Measurements from ENCODE around the gene ARFGAP3. TPM values are rescaled to one million over a fixed set of nuclear protein-coding genes. Genes with fewer than 3 reads are reported as not detected.

ARFGAP3 gene
- total RNA-seq, 1 donor from 2014 or later: 59.5 TPM

DNA sequence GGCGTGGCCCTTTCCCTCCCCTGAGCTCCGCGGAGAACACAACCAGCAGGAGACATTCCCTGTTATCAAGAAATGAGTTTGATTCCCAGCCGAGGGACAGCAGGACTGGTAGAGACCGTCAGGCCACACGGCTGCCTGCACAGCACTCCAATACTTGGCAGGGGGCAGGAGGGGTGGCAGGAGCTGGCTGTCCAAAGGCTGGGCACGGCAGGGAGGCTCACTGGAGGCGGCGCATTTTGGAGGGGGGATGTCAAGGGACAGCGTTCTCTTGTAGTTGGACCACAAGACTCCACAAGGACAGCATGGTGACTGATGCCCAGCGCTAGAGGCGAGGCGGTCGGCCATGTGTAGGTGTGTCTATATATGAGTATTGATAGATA, 69.7 kb downstream of the ARFGAP3 start:
- Histone ChIP-seq H3K36me3 (ENCODE audit: insufficient read depth, low read length) (no peaks in the 10 kb centered on the region), H2AFZ (ENCODE audit: low read depth, low read length) (no peak overlapping the region), H3K4me3 (ENCODE audit: insufficient read depth, low read depth, low read length) (no peak overlapping the region), H3K27me3 (ENCODE audit: insufficient read depth, low read length) (no peaks in the 10 kb centered on the region), H3K79me2 (ENCODE audit: insufficient read depth, low read length) (no peaks in the 10 kb centered on the region), H3K4me1 (ENCODE audit: insufficient read depth, low read length) (no peaks in the 10 kb centered on the region), H4K20me1 (ENCODE audit: insufficient read depth, low read length) (peaks cover 3% of the 10 kb centered on the region), H3K9ac (ENCODE audit: low read length) (no peak overlapping the region), H3K9me3 (ENCODE audit: insufficient read depth, low read depth, low read length) (no peaks in the 10 kb centered on the region), H3K4me2 (ENCODE audit: low read length) (no peak overlapping the region), H3K27ac (ENCODE audit: low read depth, low read length) (no peak overlapping the region)
- H3K36me3 Mint-ChIP-seq (ENCODE audit: low read depth, unreplicated experiment): peaks cover 14% of the 10 kb centered on the region
- peaks cover 8% of the 10 kb centered on the region for H3K4me1 Mint-ChIP-seq (ENCODE audit: low read depth, unreplicated experiment)
- H3K4me3 Mint-ChIP-seq (ENCODE audit: unreplicated experiment): no peak overlapping the region
- peaks cover 7% of the 10 kb centered on the region for H3K27me3 Mint-ChIP-seq (ENCODE audit: low read depth, unreplicated experiment)
- TF ChIP-seq, protein P1, sequence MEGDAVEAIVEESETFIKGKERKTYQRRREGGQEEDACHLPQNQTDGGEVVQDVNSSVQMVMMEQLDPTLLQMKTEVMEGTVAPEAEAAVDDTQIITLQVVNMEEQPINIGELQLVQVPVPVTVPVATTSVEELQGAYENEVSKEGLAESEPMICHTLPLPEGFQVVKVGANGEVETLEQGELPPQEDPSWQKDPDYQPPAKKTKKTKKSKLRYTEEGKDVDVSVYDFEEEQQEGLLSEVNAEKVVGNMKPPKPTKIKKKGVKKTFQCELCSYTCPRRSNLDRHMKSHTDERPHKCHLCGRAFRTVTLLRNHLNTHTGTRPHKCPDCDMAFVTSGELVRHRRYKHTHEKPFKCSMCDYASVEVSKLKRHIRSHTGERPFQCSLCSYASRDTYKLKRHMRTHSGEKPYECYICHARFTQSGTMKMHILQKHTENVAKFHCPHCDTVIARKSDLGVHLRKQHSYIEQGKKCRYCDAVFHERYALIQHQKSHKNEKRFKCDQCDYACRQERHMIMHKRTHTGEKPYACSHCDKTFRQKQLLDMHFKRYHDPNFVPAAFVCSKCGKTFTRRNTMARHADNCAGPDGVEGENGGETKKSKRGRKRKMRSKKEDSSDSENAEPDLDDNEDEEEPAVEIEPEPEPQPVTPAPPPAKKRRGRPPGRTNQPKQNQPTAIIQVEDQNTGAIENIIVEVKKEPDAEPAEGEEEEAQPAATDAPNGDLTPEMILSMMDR (IDR thresholded peaks at IDR 0.05; ENCODE audit: insufficient read depth, low read depth, low read length): no peak
- TF ChIP-seq EZH2 (IDR thresholded peaks at IDR 0.05; ENCODE audit: insufficient read depth, low read length): no peak
- FAIRE-seq (no peak), DNase-seq (ENCODE audit: low read depth) (no peak)
- H3K27ac Mint-ChIP-seq (ENCODE audit: unreplicated experiment): no peak overlapping the region
- no peaks in the 10 kb centered on the region for H3K9me3 Mint-ChIP-seq (ENCODE audit: unreplicated experiment)

DNA sequence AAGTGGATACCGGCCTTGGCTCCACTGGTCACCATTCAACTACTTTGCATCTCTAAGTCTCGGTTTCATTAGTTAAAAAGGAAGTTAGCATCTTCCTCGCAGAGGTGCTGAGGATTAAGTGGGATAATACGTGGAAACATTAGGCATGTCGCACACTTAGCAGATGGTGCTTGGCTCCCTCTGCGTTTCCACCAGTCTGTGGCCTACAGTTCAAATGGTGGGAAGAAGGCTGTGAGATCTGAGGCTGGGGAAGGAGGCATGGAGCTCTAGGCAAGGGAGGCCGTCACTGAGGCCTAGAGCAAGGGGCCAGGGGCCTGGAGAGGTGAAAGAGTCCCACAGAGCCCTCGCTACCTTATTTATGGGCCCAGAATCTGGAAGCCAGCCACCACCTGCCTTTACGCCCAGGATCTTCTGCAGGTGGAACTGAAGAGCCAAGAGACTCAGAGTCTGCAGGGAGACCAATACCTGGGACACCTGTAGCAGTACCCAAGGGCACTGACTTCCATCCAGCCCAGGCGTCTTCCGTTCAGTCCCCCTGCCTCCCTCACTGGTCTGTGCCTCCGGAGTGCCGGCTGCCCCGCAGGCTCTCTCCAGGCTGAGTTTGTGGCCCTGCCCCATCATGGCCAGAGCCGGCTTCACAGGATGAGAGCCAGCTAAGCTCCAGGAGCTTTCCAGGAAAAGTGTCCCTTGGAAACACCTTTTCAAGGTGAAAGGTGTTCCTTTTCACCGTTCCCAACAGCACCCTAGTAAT, 70.3 kb downstream of the ARFGAP3 start:
- H3K4me1 Mint-ChIP-seq (ENCODE audit: low read depth, unreplicated experiment): peaks cover 8% of the 10 kb centered on the region
- H3K9ac ChIP-seq (ENCODE audit: low read length): no peak overlapping the region
- no peak for TF ChIP-seq EZH2 (IDR thresholded peaks at IDR 0.05; ENCODE audit: insufficient read depth, low read length)
- TF ChIP-seq, protein P1 (IDR thresholded peaks at IDR 0.05; ENCODE audit: insufficient read depth, low read depth, low read length): no peak
- no peaks in the 10 kb centered on the region for H3K9me3 ChIP-seq (ENCODE audit: insufficient read depth, low read depth, low read length)
- H3K27me3 Mint-ChIP-seq (ENCODE audit: low read depth, unreplicated experiment): peaks cover 7% of the 10 kb centered on the region
- H4K20me1 ChIP-seq (ENCODE audit: insufficient read depth, low read length): peaks cover 3% of the 10 kb centered on the region
- no peak overlapping the region for H3K4me2 ChIP-seq (ENCODE audit: low read length)
- no peak for FAIRE-seq
- H3K36me3 ChIP-seq (ENCODE audit: insufficient read depth, low read length): no peaks in the 10 kb centered on the region
- H3K36me3 Mint-ChIP-seq (ENCODE audit: low read depth, unreplicated experiment): peaks cover 14% of the 10 kb centered on the region
- no peaks in the 10 kb centered on the region for H3K9me3 Mint-ChIP-seq (ENCODE audit: unreplicated experiment)
- no peak overlapping the region for H3K27ac ChIP-seq (ENCODE audit: low read depth, low read length)
- H3K79me2 ChIP-seq (ENCODE audit: insufficient read depth, low read length): no peaks in the 10 kb centered on the region
- no peak overlapping the region for H3K27ac Mint-ChIP-seq (ENCODE audit: unreplicated experiment)
- H3K4me1 ChIP-seq (ENCODE audit: insufficient read depth, low read length): no peaks in the 10 kb centered on the region
- no peak for DNase-seq (ENCODE audit: low read depth)
- H2AFZ ChIP-seq (ENCODE audit: low read depth, low read length): no peak overlapping the region
- no peaks in the 10 kb centered on the region for H3K27me3 ChIP-seq (ENCODE audit: insufficient read depth, low read length)
- H3K4me3 ChIP-seq (ENCODE audit: insufficient read depth, low read depth, low read length): no peak overlapping the region
- H3K4me3 Mint-ChIP-seq (ENCODE audit: unreplicated experiment): no peak overlapping the region
